Activated CD4-positive, alpha-beta T cell treated with anti-CD3 and anti-CD28 coated beads, Interleukin-2, amount 10 ng/mL, durations not matched to agents 7 days and 5 days (primary cell): Measurements from ENCODE around the gene ONECUT2. TPM values are rescaled to one million over a fixed set of nuclear protein-coding genes. Genes with fewer than 3 reads are reported as not detected.

Experiments used
- CTCF ChIA-PET: fragments of 350-600 bp; sonication (Branson Sonifier 250); formaldehyde crosslinking; loops from one replicate; lab custom pipeline; 2021; ENCODE audit warnings: antibody characterized with exemption; lab: Charles Lee
- POLR2A ChIA-PET: fragments of 350-600 bp; sonication (Branson Sonifier 250); formaldehyde crosslinking; loops from one replicate; lab custom pipeline; 2021; ENCODE audit warnings: antibody characterized with exemption; lab: Charles Lee
- DNase-seq: peaks from one replicate; pipeline ENCODE4 v3.0.0-alpha.2; 2020
- H3K27ac Mint-ChIP-seq: one replicate; pipeline ENCODE4 v1.8.0; 2021; ENCODE audit warnings: mild to moderate bottlenecking, moderate library complexity, mixed read lengths
- H3K27me3 Mint-ChIP-seq: one replicate; pipeline ENCODE4 v1.8.0; 2021; ENCODE audit warnings: mixed read lengths
- H3K36me3 Mint-ChIP-seq: one replicate; pipeline ENCODE4 v1.8.0; 2021; ENCODE audit warnings: low read depth, mixed read lengths
- H3K4me1 Mint-ChIP-seq: one replicate; pipeline ENCODE4 v1.8.0; 2021; ENCODE audit warnings: mixed read lengths
- H3K4me3 Mint-ChIP-seq: one replicate; pipeline ENCODE4 v1.8.0; 2021; ENCODE audit warnings: mild to moderate bottlenecking, moderate library complexity, mixed read lengths
- H3K9me3 Mint-ChIP-seq: one replicate; pipeline ENCODE4 v1.8.0; 2021; ENCODE audit warnings: mixed read lengths
- total RNA-seq, 2 experiments: library from RNA; stranded (reverse); gene quantifications; one replicate each; pipeline ENCODE4 v1.2.3, GENCODE V29; 2021

The ONECUT2 gene
- total RNA-seq, 2 experiments from 2014 or later = not detected

DNA sequence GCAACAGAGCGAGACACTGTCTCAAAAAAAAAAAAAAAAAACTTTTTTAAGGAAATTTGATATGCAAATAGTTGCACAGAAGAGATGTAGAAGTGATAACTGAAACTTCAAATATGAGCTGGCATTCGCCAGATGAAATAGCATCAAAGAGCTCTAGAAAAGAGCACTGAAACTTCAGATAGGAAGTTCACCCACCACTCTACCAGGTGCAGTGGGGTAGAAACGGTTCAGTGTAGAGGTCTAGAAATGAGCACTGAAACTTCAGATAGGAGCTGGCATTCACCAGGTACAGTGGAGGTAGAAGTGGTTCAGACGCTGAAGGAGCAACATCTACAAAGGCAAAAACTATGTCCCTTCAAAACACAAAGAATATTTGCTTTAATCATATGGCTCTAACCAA is 9.0 kb upstream of the ONECUT2 start:
- peaks cover 5% of the 10 kb centered on the region for H3K4me1 Mint-ChIP-seq
- H3K27ac Mint-ChIP-seq = no peak overlapping the region
- DNase-seq = no peak
- peaks cover 5% of the 10 kb centered on the region for H3K9me3 Mint-ChIP-seq
- H3K4me3 Mint-ChIP-seq = no peak overlapping the region
- H3K36me3 Mint-ChIP-seq = peaks cover 4% of the 10 kb centered on the region
- POLR2A ChIA-PET = no interaction called here
- H3K27me3 Mint-ChIP-seq = peaks cover 57% of the 10 kb centered on the region
- CTCF ChIA-PET = interaction anchor here (0.6 kb wide), 2 partner anchors 296 to 758 kb away, joined by 3 read pairs; no protein-coding TSS in a partner anchor

DNA sequence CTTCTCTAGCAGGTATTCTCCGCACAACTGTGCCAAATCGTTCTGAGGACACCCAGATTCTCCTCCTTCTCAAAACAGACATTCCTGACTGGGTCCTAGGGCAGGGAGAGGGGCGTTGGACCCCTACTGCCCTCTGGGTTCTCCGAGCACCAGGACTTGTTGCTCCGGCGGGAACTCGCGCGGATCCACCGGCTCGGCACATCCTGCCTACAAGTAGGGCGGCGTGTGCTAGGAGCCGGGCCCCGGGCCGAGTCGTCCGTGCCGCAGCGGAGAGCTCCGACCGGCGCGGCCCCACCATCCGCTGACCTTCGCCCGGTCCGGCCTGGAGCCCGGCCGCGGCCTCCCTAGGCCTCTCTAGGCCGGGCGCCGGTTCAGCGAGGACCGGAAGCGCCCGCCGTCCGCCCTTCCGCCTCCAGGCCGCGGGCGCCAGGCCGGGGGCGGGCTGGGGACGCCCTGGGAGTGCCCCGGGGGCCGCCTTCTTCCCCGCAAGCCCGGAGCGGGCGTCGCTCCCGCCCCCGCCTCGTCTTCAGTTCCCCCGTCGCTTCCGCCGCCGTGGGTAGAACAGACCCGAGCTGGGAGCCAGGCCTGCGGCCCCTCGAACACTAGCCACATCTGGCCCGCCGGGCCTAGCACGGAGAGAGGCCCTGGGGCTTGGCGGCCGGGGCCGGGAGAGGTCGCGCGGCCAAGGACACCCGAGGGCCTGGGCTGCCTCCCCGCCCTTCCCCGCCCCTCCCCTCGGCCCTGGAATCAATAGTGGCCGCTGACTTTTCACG is 7.6 kb upstream of the ONECUT2 start:
- Mint-ChIP-seq H3K27me3 (peaks cover 62% of the 10 kb centered on the region), H3K4me1 (peaks cover 5% of the 10 kb centered on the region), H3K27ac (no peak overlapping the region), H3K9me3 (peaks cover 5% of the 10 kb centered on the region), H3K36me3 (peaks cover 4% of the 10 kb centered on the region), H3K4me3 (no peak overlapping the region)
- DNase-seq = no peak
- ChIA-PET POLR2A (no interaction called here), CTCF (no interaction called here)

DNA sequence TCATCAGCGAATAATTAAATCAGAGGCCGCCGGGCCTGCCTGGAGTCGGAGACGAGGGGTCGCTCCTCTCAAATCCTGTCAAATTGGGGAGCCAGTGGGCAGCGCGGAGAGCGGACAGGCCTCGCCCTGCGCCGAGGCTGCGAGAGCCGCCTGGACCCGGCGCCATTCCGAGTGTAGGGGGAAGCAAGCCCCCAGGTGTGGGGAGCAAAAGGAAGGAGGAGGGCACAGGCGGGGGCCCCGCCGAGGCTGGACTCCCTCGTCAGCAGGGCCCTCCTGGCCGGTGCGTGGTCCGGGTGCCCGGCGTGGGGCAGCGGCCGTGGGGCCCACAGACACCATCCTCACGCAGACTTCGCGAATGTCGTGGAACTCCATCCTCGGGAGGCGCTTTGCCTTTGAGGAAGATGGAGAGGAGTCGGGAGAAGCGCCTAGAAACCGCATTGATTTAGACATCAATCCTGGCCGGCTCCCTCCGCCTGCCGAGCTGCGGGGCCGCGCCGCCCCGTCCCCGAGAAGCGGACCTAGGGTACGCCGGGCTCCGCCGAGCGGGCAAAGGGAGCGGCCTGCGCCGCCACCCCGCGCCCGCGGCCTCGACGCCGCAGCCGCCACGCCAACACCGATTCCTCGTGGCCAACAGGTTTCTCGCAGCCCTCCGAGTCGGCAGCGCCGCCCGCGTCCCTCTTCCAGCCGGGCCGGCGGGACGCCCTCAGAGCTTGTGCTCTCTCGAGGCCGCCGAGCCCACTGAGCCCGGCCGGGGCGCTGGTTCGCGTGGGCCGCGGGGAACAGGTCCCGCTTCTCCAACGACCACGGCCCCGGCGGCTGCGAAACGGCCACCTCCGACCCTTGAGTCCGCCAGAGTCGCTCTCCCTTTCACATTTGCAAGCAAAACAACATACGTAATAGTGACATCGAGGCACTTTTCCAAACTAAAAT is 6.7 kb upstream of the ONECUT2 start:
- peaks cover 67% of the 10 kb centered on the region for H3K27me3 Mint-ChIP-seq
- ChIA-PET CTCF (no interaction called here), POLR2A (no interaction called here)
- peaks cover 5% of the 10 kb centered on the region for H3K9me3 Mint-ChIP-seq
- peaks cover 5% of the 10 kb centered on the region for H3K4me1 Mint-ChIP-seq
- no peak for DNase-seq
- peaks cover 4% of the 10 kb centered on the region for H3K36me3 Mint-ChIP-seq
- H3K4me3 Mint-ChIP-seq = no peak overlapping the region
- peak overlapping the region; percentile 31 for H3K27ac Mint-ChIP-seq

DNA sequence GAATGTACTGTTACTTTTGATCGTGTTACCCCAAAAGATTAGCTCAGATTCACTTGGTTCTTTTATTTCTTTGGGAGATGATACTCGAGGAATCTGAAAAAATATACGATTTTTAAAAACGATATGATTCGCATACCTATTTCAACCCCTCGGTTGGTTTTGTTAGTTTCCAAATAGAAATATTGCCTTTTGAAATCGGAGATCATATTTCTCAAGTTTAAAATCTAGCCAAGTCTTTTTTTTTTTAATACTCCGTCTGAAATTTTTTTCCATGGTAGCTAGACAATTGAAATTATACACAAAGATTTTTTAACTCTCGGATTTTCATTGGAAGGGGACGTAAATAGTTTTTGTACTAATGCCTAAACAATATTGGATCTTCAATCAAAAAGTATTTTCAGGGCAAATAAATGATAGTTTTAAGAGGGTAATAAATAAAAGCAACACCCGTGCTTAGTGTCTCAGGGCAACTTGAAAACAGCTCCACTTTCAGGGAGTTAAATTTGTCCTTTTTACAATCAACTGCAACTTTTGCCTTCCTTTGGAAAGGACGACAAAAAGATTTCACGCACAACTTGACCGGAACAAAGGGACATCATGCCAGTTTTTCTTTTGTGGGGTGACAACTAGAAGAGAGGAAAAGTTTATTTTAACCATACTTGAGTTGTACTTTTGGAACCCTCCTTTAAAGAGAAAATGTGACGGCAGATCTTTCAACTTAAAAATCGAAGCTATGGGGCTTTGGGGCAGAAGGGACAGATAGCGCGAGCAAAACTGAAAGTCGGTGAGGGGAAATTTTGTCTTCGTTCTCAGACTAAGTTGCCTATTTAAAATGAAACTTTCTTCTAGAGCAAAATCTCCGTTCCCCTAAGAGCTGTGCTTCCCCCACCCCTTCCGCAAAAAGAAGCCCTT is 5.8 kb upstream of the ONECUT2 start:
- ChIA-PET POLR2A (no interaction called here), CTCF (no interaction called here)
- Mint-ChIP-seq H3K27ac (peak overlapping the region; percentile 31), H3K4me1 (peaks cover 7% of the 10 kb centered on the region), H3K9me3 (peaks cover 5% of the 10 kb centered on the region), H3K36me3 (peaks cover 4% of the 10 kb centered on the region), H3K4me3 (peak overlapping the region; percentile 27), H3K27me3 (peaks cover 76% of the 10 kb centered on the region)
- no peak for DNase-seq

DNA sequence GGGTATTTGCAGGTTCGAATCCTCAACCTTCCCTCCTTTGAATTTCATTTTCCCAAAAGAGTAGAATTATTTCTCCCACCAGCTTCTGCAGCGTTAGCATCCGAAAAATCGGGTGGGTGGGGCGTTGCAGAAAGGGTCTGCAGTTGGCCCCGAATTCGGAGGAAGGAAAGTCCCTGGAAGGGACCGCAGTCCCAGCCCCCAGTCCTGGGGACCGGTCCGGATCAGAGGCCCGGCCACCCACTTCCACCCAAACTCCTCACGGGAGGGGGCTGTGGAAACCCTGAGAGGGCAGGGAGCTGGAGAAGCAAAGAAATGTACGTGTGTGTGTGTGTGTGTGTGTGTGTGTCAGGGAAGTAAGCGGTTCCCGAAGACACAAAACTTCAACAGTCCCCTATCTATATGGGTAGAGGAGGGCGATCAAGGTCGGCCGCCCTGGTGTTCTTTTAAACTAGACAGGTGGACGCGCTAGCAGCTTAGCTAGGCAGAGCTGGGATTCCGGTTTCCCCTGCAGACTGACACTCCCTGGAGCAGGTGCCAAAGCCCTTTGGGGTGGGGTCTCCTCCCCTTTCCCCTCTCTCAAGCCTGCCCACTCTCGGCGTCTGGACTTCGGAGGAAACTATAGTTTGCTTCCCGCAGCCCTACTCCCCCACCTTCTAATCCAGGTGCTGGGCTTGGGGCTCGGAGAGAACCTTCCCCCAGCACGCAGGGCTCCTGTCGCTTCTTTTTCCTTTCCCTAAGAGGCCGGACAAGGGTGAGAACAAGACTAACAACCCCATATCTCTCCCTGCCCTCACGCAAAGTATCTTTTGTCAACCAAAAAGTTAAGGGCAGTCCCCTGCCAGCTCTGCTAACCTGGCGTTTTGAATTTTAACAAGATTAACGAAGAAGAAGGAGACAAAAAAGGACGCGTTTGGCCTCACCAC is 4.8 kb upstream of the ONECUT2 start:
- no peak for DNase-seq
- CTCF ChIA-PET = no interaction called here
- POLR2A ChIA-PET = no interaction called here
- H3K4me3 Mint-ChIP-seq = no peak overlapping the region
- H3K27ac Mint-ChIP-seq = no peak overlapping the region
- H3K4me1 Mint-ChIP-seq = peaks cover 7% of the 10 kb centered on the region
- H3K36me3 Mint-ChIP-seq = peaks cover 4% of the 10 kb centered on the region
- H3K27me3 Mint-ChIP-seq = peaks cover 73% of the 10 kb centered on the region
- H3K9me3 Mint-ChIP-seq = peaks cover 5% of the 10 kb centered on the region

DNA sequence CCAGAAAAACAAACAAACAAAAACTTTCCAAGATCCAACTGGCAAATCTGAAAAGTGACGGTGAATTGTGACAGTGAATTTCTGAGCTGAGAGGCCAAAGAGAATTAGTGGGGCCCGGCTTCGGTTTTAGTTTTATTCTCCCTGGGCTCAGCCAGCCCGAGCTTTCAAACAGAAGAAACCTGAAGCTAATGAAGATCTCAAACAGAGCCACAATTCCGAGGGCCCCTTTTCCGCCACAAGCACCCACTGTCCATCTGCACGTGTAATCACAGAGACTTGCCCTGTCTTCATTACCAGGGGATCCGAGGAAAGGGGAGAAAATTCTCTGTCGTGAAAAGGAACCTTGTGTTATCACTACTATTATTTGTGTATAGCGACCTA is 4.2 kb upstream of the ONECUT2 start:
- CTCF ChIA-PET = no interaction called here
- H3K4me3 Mint-ChIP-seq = no peak overlapping the region
- peaks cover 8% of the 10 kb centered on the region for H3K4me1 Mint-ChIP-seq
- no peak for DNase-seq
- no peak overlapping the region for H3K27ac Mint-ChIP-seq
- POLR2A ChIA-PET = no interaction called here
- H3K27me3 Mint-ChIP-seq = peaks cover 74% of the 10 kb centered on the region
- H3K9me3 Mint-ChIP-seq = peaks cover 5% of the 10 kb centered on the region
- peaks cover 4% of the 10 kb centered on the region for H3K36me3 Mint-ChIP-seq

DNA sequence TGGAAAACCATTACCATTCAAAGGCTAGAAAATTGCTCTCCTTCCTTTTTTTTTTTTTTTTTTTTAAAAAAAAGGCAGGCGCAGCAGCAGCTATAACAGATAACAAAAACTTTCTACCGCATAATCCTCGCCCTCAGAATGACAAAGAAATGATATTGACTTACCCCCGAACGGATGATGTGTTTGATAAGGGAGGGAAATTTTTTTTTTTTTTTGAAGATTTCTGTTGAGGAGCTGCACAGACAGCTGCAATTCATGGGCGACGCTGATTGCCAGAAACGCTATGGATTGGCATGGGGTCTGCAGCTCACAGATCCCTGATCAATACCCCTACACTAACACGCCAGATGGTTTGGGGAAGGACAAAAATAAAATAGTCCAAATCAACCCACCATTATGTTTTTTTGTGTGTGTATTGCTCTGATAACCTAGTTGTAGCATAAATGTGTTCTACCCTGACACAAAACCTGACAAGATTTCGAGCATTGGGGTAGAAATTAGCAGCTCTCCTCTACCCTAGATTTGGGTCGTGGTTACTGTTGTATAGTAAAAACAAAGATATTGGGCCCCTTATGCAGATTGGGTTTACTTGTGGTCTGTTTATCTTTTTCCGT is 3.6 kb upstream of the ONECUT2 start:
- H3K36me3 Mint-ChIP-seq = peaks cover 4% of the 10 kb centered on the region
- peaks cover 5% of the 10 kb centered on the region for H3K9me3 Mint-ChIP-seq
- no peak for DNase-seq
- no peak overlapping the region for H3K27ac Mint-ChIP-seq
- peaks cover 77% of the 10 kb centered on the region for H3K27me3 Mint-ChIP-seq
- CTCF ChIA-PET = no interaction called here
- H3K4me3 Mint-ChIP-seq = no peak overlapping the region
- peaks cover 12% of the 10 kb centered on the region for H3K4me1 Mint-ChIP-seq
- POLR2A ChIA-PET = no interaction called here

DNA sequence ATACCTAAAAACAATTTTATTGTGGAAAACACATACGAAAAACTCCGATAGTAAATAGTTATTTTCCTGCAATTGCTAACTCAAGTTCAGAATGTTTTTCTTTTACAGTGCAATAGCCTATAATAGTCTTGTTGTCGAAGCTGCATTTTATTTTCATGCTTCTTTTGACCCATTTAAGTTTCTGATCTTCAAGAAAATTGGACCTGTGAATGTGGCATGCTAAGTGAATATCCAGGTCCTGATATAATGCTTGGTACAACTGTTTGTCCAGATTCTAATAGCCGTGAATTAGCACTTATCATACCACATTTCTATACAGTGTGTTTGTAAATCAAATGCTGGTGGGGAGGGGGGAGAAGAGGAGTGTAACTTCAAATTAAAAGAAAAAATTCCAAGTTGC is 3.0 kb upstream of the ONECUT2 start:
- Mint-ChIP-seq H3K9me3 (peaks cover 5% of the 10 kb centered on the region), H3K36me3 (peaks cover 10% of the 10 kb centered on the region), H3K4me1 (peaks cover 17% of the 10 kb centered on the region), H3K27me3 (peaks cover 79% of the 10 kb centered on the region), H3K27ac (no peak overlapping the region), H3K4me3 (no peak overlapping the region)
- CTCF ChIA-PET = no interaction called here
- POLR2A ChIA-PET = no interaction called here
- no peak for DNase-seq

DNA sequence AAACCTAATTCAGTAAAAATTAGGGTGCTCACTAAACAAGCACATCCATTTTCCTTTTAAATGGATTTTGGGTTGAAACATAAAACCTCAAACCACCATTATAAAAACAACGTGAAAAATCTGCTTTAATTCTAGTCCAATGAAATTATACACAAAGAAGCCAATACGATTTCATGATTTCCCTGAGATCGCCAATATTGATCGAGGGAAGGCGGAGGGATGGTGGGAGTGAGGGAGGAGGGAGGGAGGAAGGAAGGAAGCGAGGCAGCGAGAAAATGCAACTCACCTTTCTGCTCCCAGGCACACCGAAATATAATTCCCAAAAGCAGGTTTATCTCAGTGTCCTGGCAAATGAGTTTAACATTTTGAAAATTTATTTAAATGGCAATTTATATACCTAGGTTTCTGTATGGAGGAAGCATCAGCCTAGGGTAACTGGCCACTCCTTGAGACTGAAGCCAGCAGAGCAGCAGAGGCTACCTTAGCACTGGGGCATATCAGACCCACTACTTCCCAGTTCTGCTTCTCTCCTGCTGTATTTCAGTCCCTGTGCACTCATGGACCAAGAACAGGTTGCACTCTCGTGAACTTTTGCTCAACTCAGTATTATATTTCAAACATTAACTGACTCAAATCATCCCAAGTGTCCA is 2.3 kb upstream of the ONECUT2 start:
- CTCF ChIA-PET = no interaction called here
- Mint-ChIP-seq H3K27ac (no peak overlapping the region), H3K36me3 (peaks cover 13% of the 10 kb centered on the region), H3K27me3 (peaks cover 83% of the 10 kb centered on the region), H3K4me1 (peaks cover 21% of the 10 kb centered on the region), H3K9me3 (peaks cover 5% of the 10 kb centered on the region), H3K4me3 (no peak overlapping the region)
- POLR2A ChIA-PET = no interaction called here
- DNase-seq = no peak

DNA sequence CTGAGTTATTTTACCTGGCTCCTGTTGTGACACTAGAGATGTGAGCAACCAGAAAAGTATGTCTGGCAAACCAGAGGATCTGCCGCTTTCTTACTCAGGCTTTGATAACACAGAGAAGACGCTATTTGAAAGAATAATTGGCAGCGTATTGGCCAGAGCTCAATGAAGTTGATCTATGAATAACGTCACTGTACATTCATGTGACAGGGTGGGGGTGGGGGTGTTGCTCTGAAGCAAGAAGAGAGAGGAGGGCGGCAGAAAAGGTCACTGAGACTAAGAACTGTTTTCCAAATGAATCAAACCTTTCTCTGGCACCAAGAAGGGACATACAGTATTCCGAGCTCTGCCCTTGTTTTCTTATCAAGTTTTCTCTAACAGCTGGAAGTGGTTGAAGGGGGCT is 1.7 kb upstream of the ONECUT2 start:
- ChIA-PET CTCF (no interaction called here), POLR2A (no interaction called here)
- no peak overlapping the region for H3K27ac Mint-ChIP-seq

DNA sequence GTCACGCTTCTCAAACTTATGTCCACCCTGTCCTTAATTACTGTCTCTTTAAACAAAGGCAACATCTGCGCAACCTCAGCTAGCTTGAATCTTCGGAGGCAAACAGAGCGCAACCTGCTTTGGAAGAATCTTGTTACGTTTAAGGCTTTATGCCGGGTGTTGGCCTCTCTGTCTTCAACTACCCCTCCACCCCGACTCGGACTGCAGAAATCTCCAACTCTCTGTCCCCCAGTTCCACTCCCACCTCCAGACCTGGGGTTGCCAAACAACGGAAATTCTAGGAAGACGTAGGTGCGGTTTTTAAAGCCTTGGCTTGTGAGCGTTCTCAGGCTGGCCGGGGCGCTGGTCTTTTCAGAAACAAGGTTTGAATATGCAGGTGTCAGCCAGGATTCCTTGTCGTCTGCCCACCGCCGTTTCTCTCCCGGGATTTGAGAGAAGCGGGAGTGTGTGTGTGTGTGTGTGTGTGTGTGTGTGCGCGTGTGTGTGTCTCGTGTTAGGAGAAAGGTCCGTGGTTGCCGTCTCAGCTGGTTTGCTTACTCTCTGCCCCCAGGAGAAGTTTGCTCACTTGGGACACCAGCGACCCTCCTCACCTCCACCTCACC is 1.1 kb upstream of the ONECUT2 start:
- DNase-seq = no peak
- H3K27me3 Mint-ChIP-seq = peaks cover 89% of the 10 kb centered on the region
- H3K36me3 Mint-ChIP-seq = peaks cover 13% of the 10 kb centered on the region
- ChIA-PET POLR2A (no interaction called here), CTCF (no interaction called here)
- H3K9me3 Mint-ChIP-seq = peaks cover 5% of the 10 kb centered on the region
- peaks cover 26% of the 10 kb centered on the region for H3K4me1 Mint-ChIP-seq
- peak overlapping the region; percentile 55 for H3K27ac Mint-ChIP-seq
- H3K4me3 Mint-ChIP-seq = peak overlapping the region; percentile 1

More for the DNA sequence above, 1.7 kb upstream of the ONECUT2 start:
- peaks cover 86% of the 10 kb centered on the region for H3K27me3 Mint-ChIP-seq
- H3K36me3 Mint-ChIP-seq = peaks cover 13% of the 10 kb centered on the region
- peaks cover 5% of the 10 kb centered on the region for H3K9me3 Mint-ChIP-seq
- no peak for DNase-seq
- H3K4me3 Mint-ChIP-seq = no peak overlapping the region
- H3K4me1 Mint-ChIP-seq = peaks cover 24% of the 10 kb centered on the region
